ENCODE results near the gene EVI5.

DNA sequence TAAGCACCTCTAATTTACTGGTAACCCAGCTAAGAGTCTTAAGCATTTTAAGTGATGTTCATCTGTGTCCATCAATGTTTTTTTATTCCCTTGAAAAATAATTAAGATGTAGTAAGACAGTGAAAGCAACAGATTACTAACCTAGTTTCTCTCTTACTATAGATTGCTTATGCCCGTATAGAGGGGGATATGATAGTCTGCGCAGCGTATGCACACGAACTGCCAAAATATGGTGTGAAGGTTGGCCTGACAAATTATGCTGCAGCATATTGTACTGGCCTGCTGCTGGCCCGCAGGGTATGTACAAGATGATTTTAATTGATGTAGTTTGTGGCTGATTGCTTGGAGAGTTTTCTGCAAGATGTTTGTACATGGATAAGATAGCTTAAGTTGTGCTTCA lies 49.7 kb upstream of the EVI5 start:
- TF ChIP-seq POLR2A (IDR thresholded peaks at IDR 0.05) (no peak), CTCF (IDR thresholded peaks at IDR 0.05) (no peak)

All from thyroid gland (tissue), 4 donors.